Subcutaneous adipose tissue (tissue), 4 donors: ENCODE measurements around the gene GCSAML. TPM values are rescaled to one million over a fixed set of nuclear protein-coding genes. Genes with fewer than 3 reads are reported as not detected.

ENCODE experiments used
- CTCF ChIP-seq: fragments of 450-650 bp; IDR thresholded peaks from one replicate; pipeline ENCODE4 v1.5.1; 2016; ENCODE audit warnings: low read depth, mild to moderate bottlenecking, control low read depth, antibody characterized with exemption, moderate library complexity
- total RNA-seq, 4 donors: library from RNA; depleted of rRNA; stranded (reverse); fragments of >200 nt; gene quantifications; one replicate each; pipeline ENCODE4 v1.1.0, GENCODE V29; 2016

The GCSAML gene
- total RNA-seq, 4 donors from 2014 or later: 0.68 to 2.1 (median 0.93) TPM

DNA sequence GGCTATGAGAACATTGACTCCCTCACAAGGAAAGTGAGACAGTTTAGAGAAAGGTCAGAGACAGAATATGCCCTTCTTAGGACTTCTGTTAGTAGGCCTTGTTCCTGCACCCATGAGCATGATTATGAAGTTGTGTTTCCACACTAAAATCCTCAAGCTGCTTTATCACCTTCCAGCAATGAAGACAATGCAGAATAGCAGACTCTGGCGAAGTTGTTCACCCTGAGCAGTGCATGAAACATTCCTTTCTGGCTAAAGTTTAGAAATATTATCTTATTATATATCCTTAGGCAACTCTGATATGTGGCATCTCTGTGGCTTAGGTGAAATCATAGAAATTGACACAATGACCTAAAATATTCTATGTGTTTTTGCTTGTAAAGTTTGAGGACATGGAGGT lies 25.3 kb downstream of the GCSAML start:
- TF ChIP-seq CTCF: no peak

DNA sequence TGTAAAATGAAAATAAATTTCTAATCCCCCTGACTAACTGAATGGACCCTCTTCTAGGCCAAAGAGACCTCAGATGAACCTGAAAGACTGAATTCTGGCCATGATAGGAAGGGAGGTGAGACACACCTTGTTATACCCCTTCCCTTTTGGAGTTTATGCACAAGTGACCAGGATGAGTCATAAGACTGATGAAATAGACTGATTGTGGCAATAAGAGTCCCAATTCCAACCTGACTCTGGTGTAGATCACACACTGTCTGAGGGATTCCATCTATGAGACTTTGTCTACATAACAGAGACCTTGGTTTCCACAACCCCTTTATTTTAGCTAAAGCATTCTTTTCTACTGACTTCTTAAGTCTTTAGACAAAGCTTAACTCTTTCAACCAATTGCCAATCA lies 25.7 kb downstream of the GCSAML start:
- no peak for TF ChIP-seq CTCF

- no peak for TF ChIP-seq CTCF
Measured at GRCh38 chr1:247576514-247576913, 27.6 kb downstream of the GCSAML start.

DNA sequence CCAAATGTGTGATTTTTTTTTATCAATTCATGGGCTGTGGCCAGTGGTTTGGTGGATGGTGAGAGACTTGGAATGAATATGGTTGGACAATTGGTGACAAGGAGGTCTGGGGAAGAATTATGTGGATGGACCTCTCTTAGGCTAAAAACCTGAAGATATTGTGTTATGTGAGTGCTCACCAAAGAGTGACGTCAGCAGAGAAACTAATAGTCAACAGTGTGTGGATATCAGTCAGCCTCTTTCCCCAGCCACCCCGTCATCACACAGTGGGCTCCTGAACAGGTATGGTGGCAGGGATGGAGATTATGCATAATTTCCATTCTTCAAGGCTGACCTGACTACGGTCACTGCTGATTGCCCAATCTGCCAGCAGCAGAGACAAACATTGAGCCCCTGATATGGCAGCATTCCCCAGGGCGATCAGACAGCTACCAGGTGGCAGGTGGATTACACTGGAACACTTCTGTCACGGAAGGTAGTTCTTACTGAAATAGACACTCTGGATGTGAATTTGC lies 30.1 kb downstream of the GCSAML start:
- no peak for TF ChIP-seq CTCF

- no peak for TF ChIP-seq CTCF
Measured at GRCh38 chr1:247588060-247588459, 39.1 kb downstream of the GCSAML start, which contains the start of gene OR2G2. OR2G2 (plus strand) TSS chr1:247588360; CDS start chr1:247588360, 0 bp downstream.

DNA sequence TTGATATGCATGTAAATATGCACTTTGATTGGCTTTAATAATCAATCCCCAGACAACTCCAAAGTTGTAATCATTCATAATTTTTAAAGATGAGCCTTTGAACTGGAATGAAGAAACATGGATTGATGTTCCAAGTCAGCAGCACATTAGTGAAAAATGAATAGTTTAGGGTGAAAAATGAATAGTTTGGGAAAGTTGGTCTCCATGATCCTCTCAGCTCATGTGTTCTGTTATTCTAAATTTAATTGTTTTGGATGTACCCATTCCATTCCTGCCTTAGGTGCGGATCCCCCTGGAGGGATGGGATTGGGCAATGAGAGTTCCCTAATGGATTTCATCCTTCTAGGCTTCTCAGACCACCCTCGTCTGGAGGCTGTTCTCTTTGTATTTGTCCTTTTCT lies 56.4 kb downstream of the GCSAML start, which contains the start of gene OR2G3:
OR2G3 (plus strand) TSS at position 301 of the 400 bp plus-strand sequence; CDS start at position 301, 0 bp downstream.
- no peak for TF ChIP-seq CTCF

- TF ChIP-seq CTCF: no peak
Measured at GRCh38 chr1:247613405-247613804, 64.5 kb downstream of the GCSAML start.
